ENCODE data around the gene SND1.

SND1 gene

GRCh38 chr7:127979728-127980126 is 327.7 kb downstream of the SND1 start:
- DNase-seq: no peak

GRCh38 chr7:127980901-127981300 is 328.9 kb downstream of the SND1 start:
- no peak for DNase-seq

GRCh38 chr7:127981965-127982364 is 330.0 kb downstream of the SND1 start:
- no peak for DNase-seq

GRCh38 chr7:127983804-127984332 is 331.9 kb downstream of the SND1 start:
- no peak for DNase-seq

GRCh38 chr7:127986581-127987521 is 334.9 kb downstream of the SND1 start:
- no peak for DNase-seq

GRCh38 chr7:127988751-127989150 is 336.8 kb downstream of the SND1 start:
- DNase-seq: no peak

- no peak for DNase-seq
Observed at GRCh38 chr7:127993317-127993716, 341.3 kb downstream of the SND1 start.

GRCh38 chr7:127993987-127994386 is 342.0 kb downstream of the SND1 start:
- DNase-seq: no peak

GRCh38 chr7:127995156-127995880 is 343.3 kb downstream of the SND1 start:
- no peak for DNase-seq

- DNase-seq: no peak
Observed at GRCh38 chr7:127995881-127996215, 343.9 kb downstream of the SND1 start.

- DNase-seq: no peak
Observed at GRCh38 chr7:127996253-127997071, 344.5 kb downstream of the SND1 start.

- DNase-seq: no peak
Observed at GRCh38 chr7:127997226-127997922, 345.4 kb downstream of the SND1 start.

- no peak for DNase-seq
Observed at GRCh38 chr7:127998671-127999070, 346.7 kb downstream of the SND1 start.

- no peak for DNase-seq
Observed at GRCh38 chr7:128000048-128000447, 348.1 kb downstream of the SND1 start.

- DNase-seq: no peak
Observed at GRCh38 chr7:128000854-128001265, 348.9 kb downstream of the SND1 start.

- no peak for DNase-seq
Observed at GRCh38 chr7:128003167-128003566, 351.2 kb downstream of the SND1 start.

- DNase-seq: no peak
Observed at GRCh38 chr7:128003787-128004186, 351.8 kb downstream of the SND1 start.

- DNase-seq: no peak
Observed at GRCh38 chr7:128004623-128005022, 352.6 kb downstream of the SND1 start.

GRCh38 chr7:128005117-128005516 is 353.1 kb downstream of the SND1 start:
- DNase-seq: no peak

GRCh38 chr7:128005759-128006159 is 353.8 kb downstream of the SND1 start:
- no peak for DNase-seq

- no peak for DNase-seq
Observed at GRCh38 chr7:128006550-128007302, 354.7 kb downstream of the SND1 start.

GRCh38 chr7:128007303-128007680 is 355.3 kb downstream of the SND1 start:
- DNase-seq: no peak

Data from activated CD8-positive, alpha-beta memory T cell treated with anti-CD3 and anti-CD28 coated beads, Interleukin-2, amount 50 U/mL, for 48 hours (primary cell).